Esophagus muscularis mucosa (tissue), 4 donors: ENCODE measurements around the gene RPH3AL. TPM values are rescaled to one million over a fixed set of nuclear protein-coding genes. Genes with fewer than 3 reads are reported as not detected.
A peak's percentile ranks its signal among the peaks of the same experiment; 100 is the strongest.

ENCODE experiments used
- DNase-seq: peaks from one replicate; pipeline ENCODE4 v3.0.0-alpha.2; 2017; ENCODE audit errors: extremely low spot score
- H3K27ac ChIP-seq, 4 donors: fragments of 200-600 bp; sonication (generic); replicated peaks in 1 of 4; 1 replicate in 3 of 4; 2 replicates in 1 of 4; pipeline ENCODE4 v1.5.1; 2016 to 2019; ENCODE audit warnings: mild to moderate bottlenecking in 1 of 4
- H3K27me3 ChIP-seq, 4 donors: fragments of 200-600 bp; sonication (generic); one replicate each; pipeline versions ENCODE4 v1.5.1 to v1.6.0; 2016 to 2019
- H3K36me3 ChIP-seq, 4 donors: fragments of 200-600 bp; sonication (generic); one replicate each; pipeline ENCODE4 v1.5.1; 2016 to 2019
- H3K4me1 ChIP-seq, 4 donors: fragments of 200-600 bp; sonication (generic); one replicate each; pipeline ENCODE4 v1.5.1; 2016 to 2019
- H3K4me3 ChIP-seq, 4 donors: fragments of 200-600 bp; sonication (generic); 1 replicate in 2 of 4; 2 replicates in 2 of 4; pipeline ENCODE4 v1.5.1; 2016 to 2019; ENCODE audit warnings: mild to moderate bottlenecking in 4 of 4, moderate library complexity in 1 of 4
- H3K9me3 ChIP-seq, 4 donors: fragments of 200-600 bp; sonication (generic); 1 replicate in 3 of 4; 2 replicates in 1 of 4; pipeline ENCODE4 v1.5.1; 2016 to 2019
- CTCF ChIP-seq, 3 experiments: fragments of 200-600 bp in 2 of 3; fragments of 450-650 bp in 1 of 3; sonication (generic) in 2 of 3; IDR thresholded peaks; one replicate each; pipeline ENCODE4 v1.5.1; 2017 to 2019; ENCODE audit warnings: antibody characterized with exemption in 3 of 3, mild to moderate bottlenecking in 2 of 3, moderate library complexity in 1 of 3
- EP300 ChIP-seq: sonication (generic); formaldehyde crosslinking; IDR thresholded peaks from one replicate; pipeline ENCODE4 v1.6.1; 2017; ENCODE audit warnings: antibody characterized with exemption
- POLR2A ChIP-seq: fragments of 450-650 bp; IDR thresholded peaks from one replicate; pipeline ENCODE4 v1.6.1; 2017; ENCODE audit warnings: antibody characterized with exemption, moderate library complexity, mild to moderate bottlenecking, low read depth
- POLR2AphosphoS5 ChIP-seq, 2 donors: sonication (generic); formaldehyde crosslinking; IDR thresholded peaks; one replicate each; pipeline ENCODE4 v1.6.1; 2017; ENCODE audit warnings: antibody characterized with exemption in 2 of 2
- WGBS: methylation state at CpG from one replicate; pipeline ENCODE4 v1.1.5; 2018; 5-methylcytosine and 5-hydroxymethylcytosine counted together
- intact Hi-C: fragments of 100-400 bp; cut with DNase I; formaldehyde crosslinking; loops from one replicate; pipeline ENCODE4 v1.15.1; 2023
- total RNA-seq, 4 donors: library from RNA; depleted of rRNA; stranded (reverse); fragments of >200 nt; gene quantifications; one replicate each; pipeline versions ENCODE4 v1.1.0 to v1.2.1, GENCODE V29; 2016

RPH3AL gene
- total RNA-seq, 4 donors from 2014 or later, result 8.7 to 21.0 (median 14.8) TPM

- Histone ChIP-seq H3K27ac (peak overlapping the region; percentile 11 to 48 (median 36)), H3K4me3 (no peak overlapping the region), H3K36me3 (peaks cover 0 to 5% (median 0%) of the 10 kb centered on the region in 4 donors), H3K27me3 (peaks cover 0 to 10% (median 0%) of the 10 kb centered on the region in 4 donors), H3K9me3 (peaks cover 0 to 4% (median 0%) of the 10 kb centered on the region in 4 donors), H3K4me1 (no peaks in the 10 kb centered on the region)
- TF ChIP-seq POLR2A (no peak), EP300 (no peak), CTCF (IDR thresholded peaks at IDR 0.05) (no peak), POLR2AphosphoS5 (IDR thresholded peaks at IDR 0.05) (no peak)
- 77% methylated on average over 4 of the region's 4 CpGs for WGBS
- intact Hi-C loops, result no loop called here
- no peak for DNase-seq
Measured at GRCh38 chr17:279776-280175, 72.8 kb downstream of the RPH3AL start.

GRCh38 chr17:279331-279730, 73.3 kb downstream of the RPH3AL start:
- intact Hi-C loops, result no loop called here
- Histone ChIP-seq H3K36me3 (peaks cover 0 to 5% (median 0%) of the 10 kb centered on the region in 4 donors), H3K4me1 (no peaks in the 10 kb centered on the region), H3K9me3 (peaks cover 0 to 4% (median 0%) of the 10 kb centered on the region in 4 donors), H3K4me3 (no peak overlapping the region), H3K27ac (no peak overlapping the region), H3K27me3 (peaks cover 0 to 10% (median 0%) of the 10 kb centered on the region in 4 donors)
- DNase-seq, result no peak
- TF ChIP-seq CTCF (IDR thresholded peaks at IDR 0.05) (no peak), EP300 (no peak), POLR2A (no peak), POLR2AphosphoS5 (IDR thresholded peaks at IDR 0.05) (no peak)
- WGBS, result 91% methylated on average over 4 of the region's 4 CpGs

- Histone ChIP-seq H3K27ac (no peak overlapping the region), H3K36me3 (peaks cover 0 to 5% (median 0%) of the 10 kb centered on the region in 4 donors), H3K4me3 (no peak overlapping the region), H3K27me3 (peaks cover 0 to 10% (median 0%) of the 10 kb centered on the region in 4 donors), H3K4me1 (no peaks in the 10 kb centered on the region), H3K9me3 (peaks cover 0 to 4% (median 0%) of the 10 kb centered on the region in 4 donors)
- 99% methylated on average over 5 of the region's 5 CpGs for WGBS
- TF ChIP-seq POLR2AphosphoS5 (IDR thresholded peaks at IDR 0.05), result no peak
- TF ChIP-seq CTCF (IDR thresholded peaks at IDR 0.05), result no peak
- TF ChIP-seq POLR2A, result no peak
- TF ChIP-seq EP300, result no peak
- DNase-seq, result no peak
- intact Hi-C loops, result no loop called here
Measured at GRCh38 chr17:278676-279059, 73.9 kb downstream of the RPH3AL start.

GRCh38 chr17:278055-278675, 74.4 kb downstream of the RPH3AL start:
- Histone ChIP-seq H3K36me3 (peaks cover 0 to 5% (median 0%) of the 10 kb centered on the region in 4 donors), H3K27me3 (peaks cover 0 to 10% (median 0%) of the 10 kb centered on the region in 4 donors), H3K4me1 (no peaks in the 10 kb centered on the region), H3K27ac (no peak overlapping the region), H3K9me3 (peaks cover 0 to 4% (median 0%) of the 10 kb centered on the region in 4 donors), H3K4me3 (no peak overlapping the region)
- 86% methylated on average over 12 of the region's 12 CpGs for WGBS
- TF ChIP-seq EP300 (no peak), POLR2A (no peak), POLR2AphosphoS5 (IDR thresholded peaks at IDR 0.05) (no peak), CTCF (IDR thresholded peaks at IDR 0.05) (no peak)
- DNase-seq, result no peak
- intact Hi-C loops, result no loop called here

- 91% methylated on average over 5 of the region's 5 CpGs for WGBS
Measured at GRCh38 chr17:274902-275301, 77.7 kb downstream of the RPH3AL start.

More at GRCh38 chr17:274902-275301, 77.7 kb downstream of the RPH3AL start:
- Histone ChIP-seq H3K27ac (no peak overlapping the region), H3K9me3 (no peaks in the 10 kb centered on the region), H3K36me3 (no peaks in the 10 kb centered on the region), H3K4me3 (no peak overlapping the region), H3K4me1 (no peaks in the 10 kb centered on the region), H3K27me3 (peaks cover 0 to 8% (median 0%) of the 10 kb centered on the region in 4 donors)
- intact Hi-C loops, result no loop called here
- TF ChIP-seq CTCF (IDR thresholded peaks at IDR 0.05), result no peak
- TF ChIP-seq POLR2AphosphoS5 (IDR thresholded peaks at IDR 0.05), result no peak
- no peak for TF ChIP-seq POLR2A
- no peak for TF ChIP-seq EP300
- no peak for DNase-seq
